NCI-H1092 treated with DMSO at 0.1 percent for 48 hours (cell line): ENCODE measurements around the gene GREM1.
A peak's percentile ranks its signal among the peaks of the same experiment; 100 is the strongest.

Experiments used
- DNase-seq: peaks from one replicate; lab custom pipeline; 2025; lab: John Stamatoyannopoulos, UW

The GREM1 gene

DNA sequence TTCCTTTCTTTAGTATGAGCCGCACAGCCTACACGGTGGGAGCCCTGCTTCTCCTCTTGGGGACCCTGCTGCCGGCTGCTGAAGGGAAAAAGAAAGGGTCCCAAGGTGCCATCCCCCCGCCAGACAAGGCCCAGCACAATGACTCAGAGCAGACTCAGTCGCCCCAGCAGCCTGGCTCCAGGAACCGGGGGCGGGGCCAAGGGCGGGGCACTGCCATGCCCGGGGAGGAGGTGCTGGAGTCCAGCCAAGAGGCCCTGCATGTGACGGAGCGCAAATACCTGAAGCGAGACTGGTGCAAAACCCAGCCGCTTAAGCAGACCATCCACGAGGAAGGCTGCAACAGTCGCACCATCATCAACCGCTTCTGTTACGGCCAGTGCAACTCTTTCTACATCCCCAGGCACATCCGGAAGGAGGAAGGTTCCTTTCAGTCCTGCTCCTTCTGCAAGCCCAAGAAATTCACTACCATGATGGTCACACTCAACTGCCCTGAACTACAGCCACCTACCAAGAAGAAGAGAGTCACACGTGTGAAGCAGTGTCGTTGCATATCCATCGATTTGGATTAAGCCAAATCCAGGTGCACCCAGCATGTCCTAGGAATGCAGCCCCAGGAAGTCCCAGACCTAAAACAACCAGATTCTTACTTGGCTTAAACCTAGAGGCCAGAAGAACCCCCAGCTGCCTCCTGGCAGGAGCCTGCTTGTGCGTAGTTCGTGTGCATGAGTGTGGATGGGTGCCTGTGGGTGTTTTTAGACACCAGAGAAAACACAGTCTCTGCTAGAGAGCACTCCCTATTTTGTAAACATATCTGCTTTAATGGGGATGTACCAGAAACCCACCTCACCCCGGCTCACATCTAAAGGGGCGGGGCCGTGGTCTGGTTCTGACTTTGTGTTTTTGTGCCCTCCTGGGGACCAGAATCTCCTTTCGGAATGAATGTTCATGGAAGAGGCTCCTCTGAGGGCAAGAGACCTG, 13.2 kb downstream of the GREM1 start:
- DNase-seq, result no peak

DNA sequence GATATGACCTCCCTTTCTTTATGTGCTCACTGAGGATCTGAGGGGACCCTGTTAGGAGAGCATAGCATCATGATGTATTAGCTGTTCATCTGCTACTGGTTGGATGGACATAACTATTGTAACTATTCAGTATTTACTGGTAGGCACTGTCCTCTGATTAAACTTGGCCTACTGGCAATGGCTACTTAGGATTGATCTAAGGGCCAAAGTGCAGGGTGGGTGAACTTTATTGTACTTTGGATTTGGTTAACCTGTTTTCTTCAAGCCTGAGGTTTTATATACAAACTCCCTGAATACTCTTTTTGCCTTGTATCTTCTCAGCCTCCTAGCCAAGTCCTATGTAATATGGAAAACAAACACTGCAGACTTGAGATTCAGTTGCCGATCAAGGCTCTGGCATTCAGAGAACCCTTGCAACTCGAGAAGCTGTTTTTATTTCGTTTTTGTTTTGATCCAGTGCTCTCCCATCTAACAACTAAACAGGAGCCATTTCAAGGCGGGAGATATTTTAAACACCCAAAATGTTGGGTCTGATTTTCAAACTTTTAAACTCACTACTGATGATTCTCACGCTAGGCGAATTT, 14.9 kb downstream of the GREM1 start:
- no peak for DNase-seq

DNA sequence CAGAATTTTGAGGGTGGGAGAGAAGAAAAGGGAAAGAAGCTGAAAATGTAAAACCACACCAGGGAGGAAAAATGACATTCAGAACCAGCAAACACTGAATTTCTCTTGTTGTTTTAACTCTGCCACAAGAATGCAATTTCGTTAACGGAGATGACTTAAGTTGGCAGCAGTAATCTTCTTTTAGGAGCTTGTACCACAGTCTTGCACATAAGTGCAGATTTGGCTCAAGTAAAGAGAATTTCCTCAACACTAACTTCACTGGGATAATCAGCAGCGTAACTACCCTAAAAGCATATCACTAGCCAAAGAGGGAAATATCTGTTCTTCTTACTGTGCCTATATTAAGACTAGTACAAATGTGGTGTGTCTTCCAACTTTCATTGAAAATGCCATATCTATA, 15.5 kb downstream of the GREM1 start:
- no peak for DNase-seq

DNA sequence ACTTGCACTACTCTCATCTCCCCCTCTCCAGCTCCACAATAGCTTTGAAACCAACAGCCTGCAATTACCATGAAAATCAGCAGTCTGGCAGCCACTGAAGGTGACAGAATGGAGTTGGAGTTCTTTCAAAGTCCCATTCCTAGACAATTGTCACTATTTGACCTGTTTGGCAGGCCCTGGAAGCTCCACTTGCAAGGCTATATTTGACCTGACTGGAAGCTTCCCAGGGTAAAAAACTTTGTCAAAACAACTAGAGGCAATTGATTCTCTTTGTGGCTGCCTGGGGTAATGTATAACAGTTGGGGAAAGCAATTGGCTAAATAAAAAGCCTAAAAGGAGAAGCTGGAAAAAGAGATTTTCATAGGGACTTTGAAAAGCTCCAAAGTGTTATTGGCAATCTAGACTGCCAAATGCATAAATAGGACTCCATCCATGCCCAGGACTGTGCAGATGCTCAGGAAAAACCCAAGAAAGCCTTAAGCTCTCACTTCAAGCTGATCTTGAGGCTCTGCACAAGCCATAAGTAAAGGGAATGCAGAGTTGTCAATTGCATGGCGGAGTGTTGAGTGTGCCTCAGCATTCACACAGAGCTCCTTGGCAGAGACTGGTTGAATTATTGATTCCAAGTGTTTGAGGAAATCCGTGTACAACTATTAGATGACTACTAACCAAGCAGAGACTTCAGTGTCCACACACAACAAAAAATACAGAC, 18.3 kb downstream of the GREM1 start:
- no peak for DNase-seq

DNA sequence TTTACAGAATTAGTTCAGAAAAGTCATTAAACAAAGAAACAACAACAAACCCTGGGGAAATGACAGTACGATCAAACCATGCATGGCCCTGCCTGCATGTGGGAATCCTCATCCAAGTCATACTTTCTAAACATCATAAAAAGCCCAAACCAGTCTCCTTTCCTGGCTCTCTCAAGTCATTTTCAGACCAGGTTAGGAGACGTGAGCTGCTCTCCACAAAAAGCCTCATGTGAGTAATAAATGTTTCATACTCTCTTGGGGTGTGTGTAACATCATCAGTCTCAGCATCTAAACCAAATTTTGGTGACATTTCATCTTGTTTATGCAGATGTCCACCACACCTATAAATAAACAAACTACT, 18.9 kb downstream of the GREM1 start:
- no peak for DNase-seq

DNA sequence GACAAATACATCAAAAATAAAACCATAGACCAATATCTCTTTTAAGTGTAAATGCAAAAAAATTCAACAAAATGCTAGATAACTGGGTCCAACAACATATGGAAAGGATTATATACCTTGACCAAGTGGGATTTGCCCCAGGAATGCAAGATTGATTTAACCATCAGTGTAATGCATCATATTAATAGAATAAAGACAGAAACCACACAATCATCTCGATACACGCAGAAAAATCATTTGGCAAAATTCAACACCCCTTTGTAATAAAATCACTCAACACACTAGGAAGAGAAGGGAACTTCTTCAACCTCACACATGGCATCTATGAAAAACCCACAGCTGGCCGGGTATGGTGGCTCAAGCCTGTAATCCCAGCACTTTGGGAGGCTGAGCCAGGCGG, 19.5 kb downstream of the GREM1 start:
- DNase-seq, result no peak

DNA sequence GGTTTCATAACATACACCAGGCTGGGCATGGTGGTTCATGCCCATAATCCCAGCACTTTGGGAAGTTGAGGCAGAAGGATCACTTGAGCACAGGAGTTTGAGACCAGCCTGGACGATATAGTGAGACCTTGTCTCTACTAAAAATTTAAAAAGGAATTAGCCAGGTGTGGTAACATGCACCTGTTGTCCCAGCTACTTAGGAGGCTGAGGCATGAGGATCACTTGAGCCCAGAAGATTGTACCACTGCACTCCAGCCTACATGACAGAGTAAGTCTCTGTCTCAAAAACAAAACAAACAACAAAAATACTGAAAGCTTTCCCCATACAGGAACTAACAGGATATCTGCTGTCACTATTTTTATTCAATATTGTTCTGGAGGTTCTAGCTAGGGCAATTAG, 20.9 kb downstream of the GREM1 start:
- DNase-seq, result no peak

DNA sequence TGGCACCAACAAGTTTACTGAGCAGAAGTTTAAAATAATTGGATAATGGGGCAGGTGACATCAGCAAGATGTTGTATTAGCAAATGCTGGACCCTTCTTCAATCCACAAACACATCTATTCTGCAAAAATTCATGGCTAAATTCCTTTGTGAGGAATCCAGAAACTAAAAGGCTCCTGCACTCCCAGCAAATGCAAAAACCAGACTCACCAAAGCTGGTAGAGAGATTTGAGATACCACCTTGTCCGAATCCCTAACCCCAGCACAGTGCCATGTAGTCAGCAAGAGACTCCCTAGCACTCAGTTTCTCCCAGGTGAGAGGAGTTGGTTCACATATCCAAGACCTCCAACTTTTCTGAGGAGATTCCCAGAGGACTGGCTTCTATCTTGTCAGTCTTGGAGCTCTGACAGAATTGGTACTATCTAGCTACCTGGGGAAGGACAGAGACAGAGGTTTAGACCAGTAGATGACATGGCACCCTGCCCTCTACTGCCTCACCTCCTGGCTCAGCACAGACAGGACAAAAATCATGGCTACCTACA, 21.8 kb downstream of the GREM1 start:
- DNase-seq, result no peak

DNA sequence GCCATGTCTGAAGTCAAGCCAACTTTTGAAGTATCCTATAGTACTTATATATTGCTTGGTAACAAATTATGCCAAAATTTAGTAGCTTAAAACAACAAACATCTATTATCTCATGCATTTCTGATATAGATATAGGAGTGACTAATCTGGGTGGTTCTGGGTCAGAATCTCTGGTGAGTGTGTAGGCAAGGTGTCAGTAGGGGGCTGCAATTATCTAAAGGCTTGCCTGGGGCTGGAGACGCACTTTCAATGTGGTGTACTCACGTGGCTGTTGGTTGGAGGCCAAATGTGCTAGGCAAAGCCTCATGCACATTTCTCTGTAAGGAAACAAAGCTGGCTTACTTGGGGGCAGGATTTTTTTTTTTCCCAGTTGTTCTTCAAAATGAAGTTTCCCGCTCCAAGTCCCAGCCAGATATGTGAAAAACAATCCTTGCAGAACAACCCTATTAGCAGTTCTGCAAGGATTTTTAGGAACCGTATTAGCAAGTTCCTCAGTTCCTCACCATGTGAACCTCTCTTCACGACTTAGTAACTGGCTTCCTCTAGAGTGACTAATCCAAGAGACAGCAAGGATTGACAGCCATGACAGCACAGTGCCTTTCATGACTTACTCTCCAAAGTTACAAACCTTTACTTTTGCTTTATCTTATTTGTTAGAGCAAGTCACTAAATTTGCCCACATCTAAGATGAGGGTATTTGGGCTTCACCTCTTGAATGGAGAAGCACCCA, 25.8 kb downstream of the GREM1 start:
- DNase-seq, result peak; percentile 3

DNA sequence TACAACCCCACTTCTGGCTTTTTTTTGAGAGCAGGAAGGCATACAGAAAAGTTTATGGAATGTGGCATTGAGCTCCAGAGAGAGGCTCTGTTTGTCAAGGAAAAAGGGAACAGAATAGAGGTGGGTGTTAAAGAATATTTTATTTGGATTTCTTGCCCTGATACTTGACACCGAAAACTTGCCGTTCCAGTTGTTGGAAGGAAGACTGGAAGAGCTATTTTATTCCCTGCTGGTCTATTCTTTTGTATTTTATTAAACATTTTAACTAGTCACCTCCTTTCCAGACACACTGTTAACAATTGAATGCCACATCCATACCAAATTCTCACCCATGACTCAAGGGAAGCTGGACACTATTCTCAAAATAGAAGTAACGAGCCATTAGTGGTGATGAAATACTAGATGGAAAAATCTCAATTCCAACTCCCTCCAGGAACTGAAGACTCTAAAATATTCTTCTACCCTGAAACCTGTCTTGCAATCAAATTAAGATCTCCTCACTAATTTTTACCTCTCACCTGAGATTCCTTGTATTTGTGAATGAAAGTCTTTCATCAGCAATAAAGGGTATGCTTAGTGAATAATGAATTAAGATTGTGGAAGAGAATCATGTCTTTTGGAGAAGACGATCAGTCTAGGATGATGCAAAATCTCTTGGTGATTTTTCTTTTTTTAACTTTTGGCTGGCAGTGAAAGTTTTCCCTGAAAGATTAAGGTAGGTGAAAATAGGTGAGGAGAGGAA, 28.5 kb downstream of the GREM1 start:
- DNase-seq, result no peak

DNA sequence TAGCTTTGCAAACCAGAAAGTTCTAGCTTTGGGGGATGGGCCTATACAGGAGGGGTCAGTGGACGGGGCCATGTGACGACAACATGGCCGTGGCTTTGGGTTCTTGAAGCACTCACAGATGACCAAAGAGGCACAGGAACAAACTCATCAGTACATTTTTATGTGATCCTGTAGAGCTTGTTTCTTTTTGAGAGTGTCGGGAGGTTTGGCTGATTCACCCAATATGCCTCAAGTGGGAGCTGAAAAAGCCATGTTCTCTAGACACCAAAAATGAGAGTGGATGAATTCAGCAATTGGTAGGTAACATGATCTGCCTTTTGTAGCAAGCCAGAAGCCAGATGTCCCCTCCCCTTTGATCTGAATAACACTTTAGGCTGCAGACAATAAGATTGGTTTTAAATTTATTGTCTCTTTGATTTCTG, 30.1 kb downstream of the GREM1 start:
- no peak for DNase-seq

DNA sequence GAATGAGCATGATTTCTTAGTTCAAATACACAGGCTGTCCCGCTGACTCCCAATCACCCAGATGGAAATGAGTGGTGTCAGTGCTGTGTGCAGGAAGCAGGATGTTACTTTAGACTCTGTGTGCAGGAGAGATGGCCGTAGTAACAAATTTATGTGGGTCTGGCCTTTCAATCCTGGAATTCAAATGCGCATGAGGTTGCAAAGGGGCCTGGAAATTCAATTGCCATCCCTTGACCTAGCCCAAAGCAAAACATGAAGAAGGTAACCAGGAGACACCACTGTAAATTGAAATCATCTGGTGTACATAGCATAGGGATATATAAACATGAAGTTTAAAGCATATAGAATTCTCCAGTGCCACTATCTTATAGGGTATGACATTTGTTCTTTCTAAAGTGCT, 33.2 kb downstream of the GREM1 start:
- DNase-seq, result no peak

DNA sequence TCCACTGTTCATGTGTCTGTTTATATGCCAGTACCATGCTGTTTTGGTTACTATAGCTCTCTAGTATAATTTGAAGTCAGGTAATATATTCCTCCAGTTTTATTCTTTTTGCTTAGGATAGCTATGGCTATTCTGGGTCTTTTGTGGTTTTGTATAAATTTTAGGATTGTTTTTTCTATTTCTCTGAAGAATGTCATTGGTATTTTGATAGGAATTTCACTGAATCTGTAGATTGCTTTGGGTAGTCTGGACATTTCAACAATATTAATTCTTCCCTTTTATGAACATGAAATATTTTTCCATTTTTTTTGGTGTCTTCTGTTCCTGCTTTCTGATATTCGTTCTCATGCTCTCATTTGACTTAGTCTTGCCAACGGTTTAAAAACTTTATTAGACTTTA, 39.6 kb downstream of the GREM1 start:
- DNase-seq, result no peak

DNA sequence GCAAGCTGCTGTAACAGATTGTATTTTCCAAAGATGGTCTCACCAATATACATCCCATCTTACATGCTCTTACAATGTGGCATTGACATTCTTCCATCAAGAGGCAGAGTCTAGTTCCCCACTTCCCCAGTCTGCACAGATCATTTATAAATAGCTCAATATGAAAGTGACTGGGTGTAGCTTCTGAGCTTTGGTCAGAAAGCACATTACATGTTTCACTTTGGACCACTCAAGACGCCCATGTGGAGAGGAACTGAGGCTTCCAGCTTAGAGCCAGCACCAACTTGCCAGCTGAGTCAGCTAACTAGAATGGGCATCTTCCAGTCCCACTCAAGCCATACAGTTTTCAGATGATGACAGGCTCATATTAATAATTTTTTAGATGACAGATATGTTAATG, 45.5 kb downstream of the GREM1 start:
- no peak for DNase-seq

DNA sequence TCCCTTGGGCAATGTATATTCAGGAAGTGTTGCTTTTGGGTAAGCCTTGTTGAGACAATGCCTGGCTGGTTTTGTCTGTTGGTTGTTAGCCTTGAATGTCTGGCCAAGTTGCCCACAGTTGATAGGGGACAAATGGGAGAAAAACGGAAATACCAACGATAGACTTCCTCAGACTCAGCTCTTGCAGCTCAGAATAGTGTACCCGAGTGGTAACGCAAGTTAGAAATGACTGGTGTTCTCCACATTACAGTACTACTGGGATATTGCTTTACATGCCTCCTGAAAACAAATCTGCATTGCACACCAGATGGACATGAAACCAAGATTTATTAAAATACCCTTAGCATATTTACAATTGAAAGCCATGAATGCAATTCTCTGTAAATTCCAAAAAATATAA, 47.4 kb downstream of the GREM1 start:
- no peak for DNase-seq

DNA sequence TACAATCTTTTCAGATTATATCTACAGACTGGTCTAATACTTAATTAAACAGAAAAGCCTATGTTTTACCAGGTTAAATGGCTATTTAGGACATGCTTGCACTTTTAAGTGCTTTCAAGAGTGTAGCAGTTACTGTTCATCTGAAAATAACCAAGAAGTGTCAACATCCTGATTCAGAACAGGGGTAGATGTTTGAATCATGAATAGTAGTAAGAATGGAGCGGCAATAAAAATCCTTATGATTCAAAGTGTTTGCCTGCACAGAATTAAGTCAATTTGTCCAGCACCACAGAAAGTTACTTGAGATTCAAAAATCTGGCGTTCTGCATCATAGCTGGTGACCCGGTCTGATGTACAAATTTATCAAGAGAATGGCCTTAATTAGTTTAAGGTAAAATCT, 48.3 kb downstream of the GREM1 start:
- DNase-seq, result no peak

DNA sequence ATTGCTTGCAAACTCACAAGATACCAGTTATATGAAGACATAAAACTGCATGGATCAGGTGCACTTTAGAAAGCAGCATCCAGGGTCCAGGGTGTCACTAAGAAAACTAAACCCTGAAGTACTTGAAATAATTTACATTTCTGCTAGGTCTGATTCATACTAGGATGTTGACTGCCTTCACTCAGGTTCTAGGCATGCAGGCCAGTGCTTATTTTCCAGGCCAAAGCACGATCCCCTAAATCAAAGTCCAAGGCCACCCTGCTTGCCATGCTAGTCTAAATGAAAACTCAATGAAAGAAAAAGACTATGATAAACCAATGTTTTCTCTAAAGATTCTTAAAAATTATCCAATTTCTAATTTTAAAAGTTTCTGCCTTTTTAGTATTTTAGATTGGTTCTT, 49.4 kb downstream of the GREM1 start:
- DNase-seq, result no peak

DNA sequence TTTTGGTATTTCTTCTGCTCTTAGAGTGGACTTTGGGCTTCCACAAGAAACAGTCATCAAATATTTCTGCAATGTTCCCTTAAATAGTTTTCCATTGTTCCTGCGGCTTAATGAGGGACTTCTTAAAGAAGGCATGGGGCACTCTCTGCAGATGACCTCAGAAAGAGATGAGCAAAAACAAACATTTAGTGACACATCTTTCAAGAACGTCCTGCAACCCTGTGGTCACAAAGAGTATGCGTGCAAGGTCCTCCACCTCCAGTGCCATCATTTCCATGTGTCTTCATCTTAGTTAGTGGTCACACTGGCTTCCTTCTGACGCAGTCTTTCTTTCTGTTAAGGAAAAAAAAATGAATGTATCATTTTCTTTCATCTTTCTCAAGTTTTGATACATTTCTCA, 56.2 kb downstream of the GREM1 start:
- DNase-seq, result no peak

DNA sequence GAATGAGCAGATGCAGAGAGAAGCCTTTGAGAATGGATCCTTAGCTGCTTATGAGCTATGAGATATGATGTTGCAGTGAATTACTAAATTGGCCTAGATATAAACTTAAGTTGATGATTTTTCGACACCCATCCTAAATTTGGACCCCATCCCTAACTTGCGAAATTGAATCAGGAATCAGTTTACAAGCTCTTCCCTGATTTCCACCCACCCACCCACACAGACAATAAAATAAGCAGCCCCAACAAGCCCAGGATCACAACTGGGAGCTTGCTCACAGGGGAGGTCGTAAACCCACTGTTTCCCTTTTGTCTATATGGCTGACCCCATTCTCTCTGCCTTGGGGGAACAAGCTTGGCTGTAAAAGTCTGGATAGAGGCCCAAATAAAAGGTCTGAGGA, 57.3 kb downstream of the GREM1 start:
- no peak for DNase-seq

DNA sequence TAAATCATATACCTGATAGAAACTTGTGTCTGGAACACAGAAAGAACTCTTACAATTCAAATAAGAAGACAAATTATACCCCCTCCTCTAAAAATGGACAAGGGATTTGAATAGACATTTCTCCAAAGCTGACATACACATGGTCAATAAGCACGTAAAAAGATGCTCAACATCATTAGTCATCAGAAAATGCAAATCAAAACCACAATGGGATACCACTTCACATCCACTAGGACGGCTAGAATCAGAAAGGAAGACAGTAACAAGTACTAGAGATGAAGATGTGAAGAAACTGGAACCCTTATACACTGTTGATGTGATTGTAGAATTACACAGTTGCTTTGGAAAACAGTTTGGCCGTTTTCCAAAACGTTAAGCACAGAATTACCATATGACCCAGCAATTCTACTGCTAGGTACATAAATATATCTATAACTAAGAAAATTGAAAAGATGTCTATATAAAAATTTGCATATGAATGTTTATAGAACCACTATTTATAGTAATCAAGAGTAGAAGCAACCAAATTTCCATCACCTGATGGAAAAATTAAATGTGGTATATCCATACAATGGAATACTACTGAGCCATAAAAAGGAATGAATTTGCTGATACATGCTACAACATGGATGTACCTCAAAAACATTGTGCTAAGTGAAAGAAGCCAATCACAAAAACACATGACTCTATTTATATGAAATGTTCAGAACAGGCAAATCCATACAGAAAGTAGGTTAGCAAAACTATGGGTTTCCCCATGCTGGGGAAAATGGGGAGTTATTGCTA, 60.8 kb downstream of the GREM1 start:
- DNase-seq, result no peak

DNA sequence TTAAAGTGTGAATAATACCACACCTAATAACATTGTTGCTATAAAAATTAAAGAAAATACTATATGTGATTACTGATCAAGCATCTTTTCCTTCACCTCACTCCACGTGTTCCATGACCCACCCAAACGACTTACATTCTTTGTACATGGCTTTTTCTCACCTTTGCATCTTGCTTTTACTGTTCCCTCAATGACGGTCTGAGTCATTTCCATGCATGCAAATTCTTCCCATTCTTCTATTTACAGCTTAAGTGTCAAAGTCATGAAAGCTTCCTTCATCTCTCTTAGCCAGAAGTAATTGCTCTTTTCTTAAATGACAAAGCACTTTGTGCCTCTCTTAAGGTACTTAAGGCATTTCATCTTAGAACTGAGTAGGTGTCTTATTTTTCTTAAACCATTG, 64.0 kb downstream of the GREM1 start:
- no peak for DNase-seq
